Astrocyte of the spinal cord (primary cell): Measurements from ENCODE around the gene TTC16.

ENCODE experiments used
- DNase-seq: peaks from one replicate; pipeline ENCODE4 v3.0.0; 2011; ENCODE audit warnings: low read depth, low spot score
- H3K4me3 ChIP-seq: 2 replicates; pipeline ENCODE4 v1.5.1; 2011; ENCODE audit warnings: low read depth, mild to moderate bottlenecking, low read length, moderate library complexity
- CTCF ChIP-seq: IDR thresholded peaks from 2 replicates; pipeline ENCODE4 v1.5.1; 2012; ENCODE audit warnings: low read depth, mild to moderate bottlenecking, low read length, inconsistent platforms
- in situ Hi-C: cut with HindIII; loops from 2 replicates; pipeline ENCODE4 v1.10.0; 2017; ENCODE audit warnings: low sequenced_read_pairs

Gene TTC16

GRCh38 chr9:127723444-127723843 is 7.6 kb downstream of the TTC16 start:
- H3K4me3 ChIP-seq: no peak overlapping the region
- no peak for TF ChIP-seq CTCF
- peak; percentile 81 for DNase-seq
- in situ Hi-C loops: no loop called here

- no peak for TF ChIP-seq CTCF
- DNase-seq: no peak
- H3K4me3 ChIP-seq: no peak overlapping the region
- in situ Hi-C loops: no loop called here
Measured at GRCh38 chr9:127724012-127724411, 8.1 kb downstream of the TTC16 start.

DNA sequence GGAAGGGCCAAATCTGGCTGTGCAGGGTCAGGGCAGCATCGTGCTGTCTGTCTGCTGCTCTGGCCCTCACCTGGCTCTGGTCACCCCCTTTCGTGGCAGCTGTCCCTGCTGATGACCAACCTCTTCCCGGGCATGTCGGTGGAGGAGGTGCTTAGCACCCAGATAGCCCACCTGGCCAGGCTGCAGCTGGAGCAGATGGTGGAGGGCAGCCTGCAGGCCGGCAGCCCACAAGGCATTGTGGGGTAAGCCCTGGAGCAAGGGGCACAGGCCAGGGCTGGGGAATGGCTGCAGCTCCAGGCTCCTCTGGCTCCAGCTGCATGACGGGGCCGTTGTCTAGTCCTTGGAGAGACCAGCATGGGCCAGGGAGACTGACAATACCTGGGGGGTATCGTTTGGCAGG is 11.0 kb downstream of the TTC16 start:
- no peak for DNase-seq
- in situ Hi-C loops: no loop called here
- no peak for TF ChIP-seq CTCF
- H3K4me3 ChIP-seq: no peak overlapping the region

DNA sequence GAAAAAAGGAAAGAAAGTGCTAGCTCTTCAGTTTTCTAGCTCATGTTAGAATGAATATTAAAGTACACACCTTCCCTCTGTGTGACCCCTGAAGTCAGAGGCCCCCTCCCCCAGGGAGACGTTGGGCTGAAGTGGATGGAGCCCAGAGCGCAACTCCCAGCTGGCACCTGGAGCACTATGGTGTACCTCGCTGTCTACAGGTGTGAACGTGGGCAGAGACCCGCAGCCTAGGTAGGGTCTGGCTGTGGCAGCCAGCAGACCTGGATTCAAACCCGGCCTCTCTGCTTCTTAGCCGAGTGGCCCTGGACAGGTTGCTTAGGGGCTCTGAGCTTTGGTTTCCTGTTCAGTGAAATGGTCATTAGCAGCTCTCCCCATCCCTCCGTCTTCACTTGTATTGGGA is 12.9 kb downstream of the TTC16 start:
- H3K4me3 ChIP-seq: no peak overlapping the region
- no peak for DNase-seq
- TF ChIP-seq CTCF: no peak
- in situ Hi-C loops: no loop called here

DNA sequence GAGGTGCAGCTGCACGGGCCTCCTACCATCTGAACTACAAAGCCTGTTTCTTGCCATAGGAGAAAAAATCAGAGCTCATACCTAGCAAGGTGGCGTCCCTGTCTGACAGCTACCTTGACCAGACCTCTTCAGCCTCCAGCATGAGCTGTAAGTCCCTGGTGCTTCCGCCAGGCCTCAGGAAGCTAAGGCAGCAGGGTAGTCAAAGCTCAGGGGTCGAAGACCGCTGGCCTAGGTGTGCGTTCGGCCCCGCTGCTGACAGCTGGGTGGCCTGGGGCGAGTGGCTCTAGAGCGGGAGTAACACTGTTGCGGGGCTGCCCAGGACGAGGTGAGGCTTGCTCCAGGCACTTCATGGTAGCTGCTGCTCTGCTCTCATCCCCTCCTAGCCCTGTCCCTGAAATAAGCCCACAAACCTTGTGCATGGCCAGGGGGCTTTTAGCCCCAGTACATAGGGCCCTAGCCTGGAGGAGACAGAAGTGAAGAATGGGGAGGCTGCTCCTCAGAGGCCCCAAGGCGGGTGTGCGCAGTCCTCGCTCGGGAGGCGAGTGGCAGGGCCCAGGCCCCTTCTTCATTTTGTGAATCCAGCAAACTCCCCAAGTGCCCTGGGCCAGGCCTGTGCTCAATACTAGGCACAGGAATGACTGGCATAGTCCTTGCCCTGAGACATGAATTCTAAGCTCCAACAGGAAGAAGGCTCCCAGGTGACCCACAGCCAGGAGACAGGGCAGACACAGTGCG is 13.8 kb downstream of the TTC16 start:
- TF ChIP-seq CTCF: no peak
- in situ Hi-C loops: no loop called here
- DNase-seq: no peak

DNA sequence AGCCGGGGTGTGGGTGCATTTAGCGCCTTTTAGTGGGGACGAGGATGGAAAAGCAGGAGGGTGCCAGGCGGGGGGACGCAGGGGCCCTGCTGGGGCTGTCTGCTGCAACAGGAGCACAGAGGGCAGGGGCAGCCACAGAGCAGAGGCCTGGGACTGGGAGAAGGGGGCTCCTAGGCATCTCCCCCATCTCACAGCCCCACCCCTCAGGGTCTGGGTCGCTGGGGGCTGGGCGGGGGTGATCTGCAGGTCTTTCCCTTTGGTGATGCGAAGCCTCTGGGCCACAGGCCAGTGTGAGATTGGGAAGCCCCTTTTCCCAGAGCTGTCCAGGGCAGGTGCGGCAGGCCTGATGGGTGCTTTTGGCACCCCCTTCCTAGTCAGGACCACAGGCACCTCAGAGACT is 14.4 kb downstream of the TTC16 start:
- DNase-seq: no peak
- TF ChIP-seq CTCF: no peak
- H3K4me3 ChIP-seq: no peak overlapping the region
- in situ Hi-C loops: no loop called here

More for the DNA sequence above, 13.8 kb downstream of the TTC16 start:
- no peak overlapping the region for H3K4me3 ChIP-seq
